Measurements from ENCODE around the gene ACKR1.

- TF ChIP-seq CTCF (IDR thresholded peaks at IDR 0.05): no peak
- no peak for TF ChIP-seq POLR2A (IDR thresholded peaks at IDR 0.05)
Observed at GRCh38 chr1:159250638-159251216, 46.1 kb downstream of the ACKR1 start.

Data from adrenal gland (tissue), 5 donors.